Peyer's patch (tissue), 4 donors: Measurements from ENCODE around the gene CALB2.

Source experiments
- CTCF ChIP-seq, 6 experiments: fragments of 450-650 bp in 4 of 6; fragments of 200-600 bp in 2 of 6; sonication (generic) in 1 of 6; IDR thresholded peaks; one replicate each; pipeline ENCODE4 v1.5.1; 2017 to 2019; ENCODE audit warnings: antibody characterized with exemption in 6 of 6, mild to moderate bottlenecking in 3 of 6, moderate library complexity in 1 of 6
- POLR2A ChIP-seq, 2 donors: fragments of 450-650 bp; IDR thresholded peaks; one replicate each; pipeline ENCODE4 v1.5.1; 2017; ENCODE audit warnings: antibody characterized with exemption in 2 of 2, mild to moderate bottlenecking in 2 of 2, moderate library complexity in 2 of 2

GRCh38 chr16:71399801-71400563, 41.5 kb downstream of the CALB2 start:
- TF ChIP-seq CTCF (IDR thresholded peaks at IDR 0.05), result no peak
- no peak for TF ChIP-seq POLR2A (IDR thresholded peaks at IDR 0.05)
